ENCODE measurements around the gene RBM8A.

DNA sequence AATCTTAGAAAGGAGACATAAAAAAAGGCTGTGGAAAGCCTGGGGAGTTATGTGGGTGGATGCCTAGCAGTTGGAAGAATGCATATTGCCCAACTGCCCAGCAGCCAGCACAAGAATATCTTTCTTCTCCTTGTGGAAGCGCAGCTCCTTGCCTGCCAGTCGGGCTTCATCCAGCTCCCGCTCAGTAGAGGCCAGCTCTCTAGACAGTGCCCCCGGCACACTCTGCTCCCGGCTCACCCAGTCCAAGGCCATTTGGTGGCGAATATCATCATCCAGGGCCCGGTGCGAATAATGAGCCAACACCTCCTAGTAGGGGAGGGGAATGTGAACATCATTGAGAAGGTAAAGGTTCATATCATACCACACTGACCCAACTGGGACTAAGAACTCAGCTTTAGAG lies 9.0 kb upstream of the RBM8A start:
- TF ChIP-seq, protein P1, sequence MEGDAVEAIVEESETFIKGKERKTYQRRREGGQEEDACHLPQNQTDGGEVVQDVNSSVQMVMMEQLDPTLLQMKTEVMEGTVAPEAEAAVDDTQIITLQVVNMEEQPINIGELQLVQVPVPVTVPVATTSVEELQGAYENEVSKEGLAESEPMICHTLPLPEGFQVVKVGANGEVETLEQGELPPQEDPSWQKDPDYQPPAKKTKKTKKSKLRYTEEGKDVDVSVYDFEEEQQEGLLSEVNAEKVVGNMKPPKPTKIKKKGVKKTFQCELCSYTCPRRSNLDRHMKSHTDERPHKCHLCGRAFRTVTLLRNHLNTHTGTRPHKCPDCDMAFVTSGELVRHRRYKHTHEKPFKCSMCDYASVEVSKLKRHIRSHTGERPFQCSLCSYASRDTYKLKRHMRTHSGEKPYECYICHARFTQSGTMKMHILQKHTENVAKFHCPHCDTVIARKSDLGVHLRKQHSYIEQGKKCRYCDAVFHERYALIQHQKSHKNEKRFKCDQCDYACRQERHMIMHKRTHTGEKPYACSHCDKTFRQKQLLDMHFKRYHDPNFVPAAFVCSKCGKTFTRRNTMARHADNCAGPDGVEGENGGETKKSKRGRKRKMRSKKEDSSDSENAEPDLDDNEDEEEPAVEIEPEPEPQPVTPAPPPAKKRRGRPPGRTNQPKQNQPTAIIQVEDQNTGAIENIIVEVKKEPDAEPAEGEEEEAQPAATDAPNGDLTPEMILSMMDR (conservative IDR thresholded peaks at IDR 0.05; ENCODE audit: low read length): no peak
- no peak for TF ChIP-seq EZH2phosphoT487 (IDR thresholded peaks at IDR 0.05; ENCODE audit: borderline replicate concordance, low read depth, low read length)
